ENCODE data around the gene SMARCA2.

SMARCA2 gene

GRCh38 chr9:1996156-1996555 is 19.0 kb upstream of the SMARCA2 start:
- TF ChIP-seq TAF1 (IDR thresholded peaks at IDR 0.05; ENCODE audit: low read depth) (no peak), CEBPB (IDR thresholded peaks at IDR 0.05) (no peak), NFIC (IDR thresholded peaks at IDR 0.05) (no peak)

GRCh38 chr9:1997646-1998045 is 17.5 kb upstream of the SMARCA2 start:
- TF ChIP-seq CREB1 (IDR thresholded peaks at IDR 0.05; ENCODE audit: low read depth): no peak

GRCh38 chr9:1998111-1998510 is 17.0 kb upstream of the SMARCA2 start:
- TF ChIP-seq FOXM1 (IDR thresholded peaks at IDR 0.05; ENCODE audit: borderline replicate concordance, low read depth): no peak
- TF ChIP-seq USF1 (IDR thresholded peaks at IDR 0.05): no peak
- no peak for TF ChIP-seq YY1 (IDR thresholded peaks at IDR 0.05; ENCODE audit: low read depth)
- TF ChIP-seq RAD21 (IDR thresholded peaks at IDR 0.05; ENCODE audit: low read depth): no peak
- TF ChIP-seq TCF12 (IDR thresholded peaks at IDR 0.05; ENCODE audit: low read depth): no peak
- TF ChIP-seq EP300 (IDR thresholded peaks at IDR 0.05; ENCODE audit: borderline replicate concordance): no peak
- TF ChIP-seq TAF1 (IDR thresholded peaks at IDR 0.05; ENCODE audit: low read depth): no peak
- no peak for TF ChIP-seq NFIC (IDR thresholded peaks at IDR 0.05)
- TF ChIP-seq REST (IDR thresholded peaks at IDR 0.05; ENCODE audit: low read depth): no peak
- no peak for TF ChIP-seq TEAD4 (IDR thresholded peaks at IDR 0.05)
- no peak for TF ChIP-seq CEBPB (IDR thresholded peaks at IDR 0.05)
- no peak for TF ChIP-seq EGR1 (IDR thresholded peaks at IDR 0.05)
- no peak for TF ChIP-seq CREB1 (IDR thresholded peaks at IDR 0.05; ENCODE audit: low read depth)
- TF ChIP-seq MAX (IDR thresholded peaks at IDR 0.05): no peak
- TF ChIP-seq ZBTB7A (IDR thresholded peaks at IDR 0.05; ENCODE audit: low read depth): no peak

- TF ChIP-seq USF1 (IDR thresholded peaks at IDR 0.05) (no peak), NFIC (IDR thresholded peaks at IDR 0.05) (no peak), RAD21 (IDR thresholded peaks at IDR 0.05; ENCODE audit: low read depth) (no peak), EGR1 (IDR thresholded peaks at IDR 0.05) (no peak), REST (IDR thresholded peaks at IDR 0.05; ENCODE audit: low read depth) (no peak), MAX (IDR thresholded peaks at IDR 0.05) (no peak), CEBPB (IDR thresholded peaks at IDR 0.05) (no peak), TCF12 (IDR thresholded peaks at IDR 0.05; ENCODE audit: low read depth) (no peak), EP300 (IDR thresholded peaks at IDR 0.05; ENCODE audit: borderline replicate concordance) (no peak), CREB1 (IDR thresholded peaks at IDR 0.05; ENCODE audit: low read depth) (no peak), TEAD4 (IDR thresholded peaks at IDR 0.05) (no peak), FOXM1 (IDR thresholded peaks at IDR 0.05; ENCODE audit: borderline replicate concordance, low read depth) (no peak), YY1 (IDR thresholded peaks at IDR 0.05; ENCODE audit: low read depth) (no peak), TAF1 (IDR thresholded peaks at IDR 0.05; ENCODE audit: low read depth) (no peak)
These were observed 14.8 kb upstream of the SMARCA2 start for GRCh38 chr9:2000314-2000713.

- no peak for TF ChIP-seq EP300 (IDR thresholded peaks at IDR 0.05; ENCODE audit: borderline replicate concordance)
- TF ChIP-seq USF1 (IDR thresholded peaks at IDR 0.05): no peak
- TF ChIP-seq EGR1 (IDR thresholded peaks at IDR 0.05): no peak
- TF ChIP-seq TEAD4 (IDR thresholded peaks at IDR 0.05): no peak
- TF ChIP-seq CREB1 (IDR thresholded peaks at IDR 0.05; ENCODE audit: low read depth): no peak
- TF ChIP-seq REST (IDR thresholded peaks at IDR 0.05; ENCODE audit: low read depth): no peak
- no peak for TF ChIP-seq CEBPB (IDR thresholded peaks at IDR 0.05)
These were observed 6.8 kb upstream of the SMARCA2 start for GRCh38 chr9:2008372-2008771.

Data from Ishikawa (cell line).